Measurements from ENCODE around the gene RIPK1. TPM values are rescaled to one million over a fixed set of nuclear protein-coding genes. Genes with fewer than 3 reads are reported as not detected.

RIPK1 gene
- total RNA-seq, 1 donor from 2014 or later = 17.0 TPM

DNA sequence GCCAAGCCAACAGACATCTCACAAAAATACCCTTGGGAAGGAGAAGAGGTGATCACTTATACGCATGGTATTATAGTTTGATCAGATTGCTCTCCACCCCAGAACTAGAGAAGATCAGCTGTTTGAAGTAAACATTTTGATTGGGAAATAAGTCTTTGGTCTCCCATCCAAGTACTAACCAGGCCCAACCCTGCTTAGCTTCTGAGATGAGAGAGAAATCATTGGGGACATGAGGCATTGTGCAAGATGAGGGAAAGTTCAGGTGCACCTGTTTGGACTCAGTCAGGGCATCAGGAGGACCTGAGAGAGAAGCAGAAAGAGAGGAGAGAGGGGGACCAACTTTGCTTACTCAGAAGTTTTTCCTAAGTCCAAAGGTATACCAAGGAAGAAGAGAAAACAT is 11.4 kb downstream of the RIPK1 start:
- no peak overlapping the region for H3K4me3 Mint-ChIP-seq
- H3K27ac Mint-ChIP-seq = no peak overlapping the region
- peaks cover 16% of the 10 kb centered on the region for H3K4me1 Mint-ChIP-seq
- H3K9me3 Mint-ChIP-seq = no peaks in the 10 kb centered on the region
- intact Hi-C loops (cut with micrococcal nuclease) = no loop called here
- peaks cover 65% of the 10 kb centered on the region for H3K36me3 Mint-ChIP-seq (ENCODE audit: low read depth)
- no peaks in the 10 kb centered on the region for H3K27me3 Mint-ChIP-seq
- DNase-seq = no peak

GRCh38 chr6:3081960-3082359 is 13.7 kb downstream of the RIPK1 start:
- H3K36me3 Mint-ChIP-seq (ENCODE audit: low read depth) = peaks cover 79% of the 10 kb centered on the region
- no peaks in the 10 kb centered on the region for H3K9me3 Mint-ChIP-seq
- peaks cover under 1% of the 10 kb centered on the region for H3K4me1 Mint-ChIP-seq
- H3K27me3 Mint-ChIP-seq = no peaks in the 10 kb centered on the region
- intact Hi-C loops (cut with micrococcal nuclease) = no loop called here
- DNase-seq = no peak
- no peak overlapping the region for H3K27ac Mint-ChIP-seq
- no peak overlapping the region for H3K4me3 Mint-ChIP-seq

DNA sequence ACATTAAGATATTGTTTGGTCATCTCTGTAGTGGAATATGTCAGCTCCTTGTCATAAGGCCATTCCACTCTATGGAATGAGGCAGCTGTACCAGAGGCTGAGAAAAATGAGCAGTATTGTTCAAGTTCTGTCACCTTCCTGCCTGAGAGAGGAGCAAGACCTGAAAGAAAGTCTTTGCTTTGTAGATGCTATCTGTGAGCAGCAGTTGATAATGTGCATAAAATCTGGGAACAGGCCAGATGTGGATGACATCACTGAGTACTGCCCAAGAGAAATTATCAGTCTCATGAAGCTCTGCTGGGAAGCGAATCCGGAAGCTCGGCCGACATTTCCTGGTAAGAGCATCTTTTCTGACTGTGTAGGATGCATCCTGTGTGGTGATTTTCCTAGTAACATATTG is 16.8 kb downstream of the RIPK1 start:
- H3K36me3 Mint-ChIP-seq (ENCODE audit: low read depth) = peaks cover 74% of the 10 kb centered on the region
- intact Hi-C loops (cut with micrococcal nuclease) = no loop called here
- no peak overlapping the region for H3K27ac Mint-ChIP-seq

GRCh38 chr6:3086282-3086946 is 18.1 kb downstream of the RIPK1 start:
- Mint-ChIP-seq H3K9me3 (no peaks in the 10 kb centered on the region), H3K4me3 (no peak overlapping the region), H3K4me1 (peaks cover 8% of the 10 kb centered on the region), H3K27ac (no peak overlapping the region), H3K27me3 (no peaks in the 10 kb centered on the region), H3K36me3 (ENCODE audit: low read depth) (peaks cover 71% of the 10 kb centered on the region)
- no peak for DNase-seq
- intact Hi-C loops (cut with micrococcal nuclease) = no loop called here

More for the DNA sequence above, 16.8 kb downstream of the RIPK1 start:
- no peaks in the 10 kb centered on the region for H3K9me3 Mint-ChIP-seq
- H3K27me3 Mint-ChIP-seq = no peaks in the 10 kb centered on the region
- DNase-seq = no peak
- H3K4me3 Mint-ChIP-seq = no peak overlapping the region
- H3K4me1 Mint-ChIP-seq = peaks cover 8% of the 10 kb centered on the region

DNA sequence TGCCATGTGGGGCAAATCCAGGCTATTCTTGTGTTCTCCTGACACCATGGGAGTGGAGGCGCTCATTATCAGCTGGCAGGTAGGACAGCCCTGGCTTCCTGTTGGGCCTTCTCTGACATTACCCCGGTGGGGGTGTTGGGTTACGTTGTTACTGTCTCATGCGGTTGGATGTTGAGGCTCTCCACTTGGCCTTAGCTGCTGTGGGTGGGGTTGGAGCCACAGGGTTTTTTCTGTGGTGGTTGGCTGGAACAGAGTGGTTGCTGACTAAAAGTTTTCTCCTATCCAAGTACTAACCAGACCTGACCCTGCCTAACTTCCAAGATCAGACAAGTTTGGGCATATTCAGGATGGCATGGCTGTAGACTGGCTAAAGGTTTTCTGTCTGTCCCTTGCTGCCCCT is 20.2 kb downstream of the RIPK1 start:
- Mint-ChIP-seq H3K9me3 (no peaks in the 10 kb centered on the region), H3K36me3 (ENCODE audit: low read depth) (peaks cover 55% of the 10 kb centered on the region), H3K4me3 (no peak overlapping the region), H3K27ac (no peak overlapping the region), H3K27me3 (no peaks in the 10 kb centered on the region), H3K4me1 (peaks cover 8% of the 10 kb centered on the region)
- intact Hi-C loops (cut with micrococcal nuclease) = no loop called here
- no peak for DNase-seq

DNA sequence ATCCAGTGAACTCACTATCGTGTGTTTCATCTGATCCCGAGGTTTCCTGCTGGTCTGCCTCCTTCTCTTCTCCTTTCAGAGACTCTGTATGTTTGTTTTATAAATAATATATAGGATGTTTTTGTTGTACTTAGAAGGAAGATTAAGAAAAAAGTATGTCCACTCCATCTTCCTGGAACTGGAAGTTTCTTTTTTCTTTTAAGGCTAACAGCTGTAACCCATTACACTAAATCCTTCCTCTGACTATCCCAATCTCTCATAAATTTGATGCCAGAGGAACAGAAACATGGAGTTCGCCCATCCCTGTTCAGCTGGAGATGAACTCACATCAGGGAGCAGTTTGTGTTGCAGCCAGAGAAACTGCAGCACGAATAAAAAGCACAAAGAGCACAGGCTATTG is 20.7 kb downstream of the RIPK1 start:
- Mint-ChIP-seq H3K27me3 (no peaks in the 10 kb centered on the region), H3K36me3 (ENCODE audit: low read depth) (peaks cover 51% of the 10 kb centered on the region), H3K4me1 (peaks cover 8% of the 10 kb centered on the region), H3K9me3 (no peaks in the 10 kb centered on the region), H3K27ac (no peak overlapping the region), H3K4me3 (no peak overlapping the region)
- intact Hi-C loops (cut with micrococcal nuclease) = no loop called here
- DNase-seq = no peak

DNA sequence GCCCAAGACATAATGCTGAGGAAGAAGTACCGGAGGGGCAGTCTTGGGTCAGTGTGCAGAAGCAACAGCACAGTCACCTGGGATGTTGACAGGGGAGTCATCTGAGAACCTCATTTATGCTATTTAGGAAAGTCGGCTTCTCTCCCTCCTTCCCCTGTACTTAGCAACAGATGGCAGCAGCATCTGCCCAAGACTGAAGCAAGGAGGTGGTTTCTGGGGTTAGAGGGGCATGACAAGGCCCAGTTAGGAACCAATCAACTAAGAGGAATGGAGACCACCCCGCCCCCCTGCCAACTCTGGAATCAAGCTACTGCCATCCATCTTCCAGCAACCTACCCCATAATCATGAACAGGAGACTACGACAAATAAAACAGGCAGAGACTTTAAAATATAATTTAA is 21.7 kb downstream of the RIPK1 start:
- peaks cover 48% of the 10 kb centered on the region for H3K36me3 Mint-ChIP-seq (ENCODE audit: low read depth)
- no peaks in the 10 kb centered on the region for H3K9me3 Mint-ChIP-seq
- peaks cover 8% of the 10 kb centered on the region for H3K4me1 Mint-ChIP-seq
- no peak for DNase-seq
- no peaks in the 10 kb centered on the region for H3K27me3 Mint-ChIP-seq
- no peak overlapping the region for H3K27ac Mint-ChIP-seq
- intact Hi-C loops (cut with micrococcal nuclease) = no loop called here
- no peak overlapping the region for H3K4me3 Mint-ChIP-seq

DNA sequence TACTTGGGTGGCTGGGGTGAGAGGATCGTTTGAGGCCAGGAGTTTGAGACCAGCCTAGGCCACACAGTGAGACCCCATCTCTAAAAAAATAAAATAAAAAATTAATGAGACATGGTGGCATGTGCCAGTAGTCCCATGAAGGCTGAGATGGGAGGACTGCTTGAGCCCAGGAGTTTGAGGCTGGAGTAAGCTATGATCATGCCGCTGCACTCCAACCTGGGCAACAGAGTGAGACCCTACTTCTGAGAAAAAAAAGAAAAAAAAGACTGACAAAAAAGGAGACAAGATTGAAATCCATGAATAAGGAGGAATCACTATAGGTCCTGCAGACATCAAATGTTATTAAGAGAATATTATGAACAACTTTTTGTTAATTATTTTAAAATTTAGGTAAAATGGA is 26.5 kb downstream of the RIPK1 start:
- no peaks in the 10 kb centered on the region for H3K4me1 Mint-ChIP-seq
- H3K27ac Mint-ChIP-seq = no peak overlapping the region
- peaks cover 35% of the 10 kb centered on the region for H3K36me3 Mint-ChIP-seq (ENCODE audit: low read depth)

DNA sequence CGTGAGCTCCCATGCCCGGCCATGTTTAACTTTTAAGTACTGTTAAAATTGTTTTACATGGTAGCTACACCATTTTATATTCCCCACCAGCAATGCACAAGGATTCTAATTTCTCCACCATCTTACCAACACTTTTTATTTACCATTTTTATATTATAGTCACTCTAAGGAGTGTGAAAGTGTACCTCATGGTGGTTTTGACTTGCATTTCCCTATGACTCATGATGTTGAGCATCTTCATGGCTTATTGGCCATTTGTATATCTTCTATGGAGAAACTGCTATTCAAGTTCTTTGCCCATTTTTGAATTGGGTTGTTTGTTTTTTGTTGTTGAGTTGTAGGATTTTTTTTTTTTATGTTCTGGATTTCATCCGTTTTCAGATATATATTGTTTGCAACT is 34.6 kb downstream of the RIPK1 start:
- Mint-ChIP-seq H3K36me3 (ENCODE audit: low read depth) (peaks cover 61% of the 10 kb centered on the region), H3K4me1 (peaks cover 4% of the 10 kb centered on the region), H3K9me3 (no peaks in the 10 kb centered on the region), H3K4me3 (no peak overlapping the region), H3K27ac (no peak overlapping the region), H3K27me3 (no peaks in the 10 kb centered on the region)
- DNase-seq = no peak
- intact Hi-C loops (cut with micrococcal nuclease) = no loop called here

More for the DNA sequence above, 26.5 kb downstream of the RIPK1 start:
- DNase-seq = no peak
- H3K4me3 Mint-ChIP-seq = no peak overlapping the region
- intact Hi-C loops (cut with micrococcal nuclease) = no loop called here
- no peaks in the 10 kb centered on the region for H3K9me3 Mint-ChIP-seq
- no peaks in the 10 kb centered on the region for H3K27me3 Mint-ChIP-seq

- intact Hi-C loops (cut with micrococcal nuclease) = no loop called here
- no peak for DNase-seq
- peak overlapping the region; percentile 34 for H3K27ac Mint-ChIP-seq
- peaks cover 67% of the 10 kb centered on the region for H3K36me3 Mint-ChIP-seq (ENCODE audit: low read depth)
- H3K4me1 Mint-ChIP-seq = peaks cover 5% of the 10 kb centered on the region
- H3K27me3 Mint-ChIP-seq = no peaks in the 10 kb centered on the region
- no peak overlapping the region for H3K4me3 Mint-ChIP-seq
- H3K9me3 Mint-ChIP-seq = no peaks in the 10 kb centered on the region
These were observed 40.6 kb downstream of the RIPK1 start for GRCh38 chr6:3108746-3109414.

- intact Hi-C loops (cut with micrococcal nuclease) = no loop called here
- DNase-seq = no peak
- Mint-ChIP-seq H3K27me3 (no peaks in the 10 kb centered on the region), H3K4me1 (peaks cover 5% of the 10 kb centered on the region), H3K4me3 (no peak overlapping the region), H3K9me3 (no peaks in the 10 kb centered on the region), H3K27ac (no peak overlapping the region), H3K36me3 (ENCODE audit: low read depth) (peaks cover 64% of the 10 kb centered on the region)
These were observed 41.5 kb downstream of the RIPK1 start for GRCh38 chr6:3109761-3110160.

GRCh38 chr6:3114377-3114776 is 46.1 kb downstream of the RIPK1 start:
- Mint-ChIP-seq H3K36me3 (ENCODE audit: low read depth) (peaks cover 34% of the 10 kb centered on the region), H3K27ac (no peak overlapping the region), H3K27me3 (peaks cover under 1% of the 10 kb centered on the region), H3K9me3 (no peaks in the 10 kb centered on the region), H3K4me1 (peaks cover 12% of the 10 kb centered on the region), H3K4me3 (no peak overlapping the region)
- DNase-seq = no peak
- intact Hi-C loops (cut with micrococcal nuclease) = no loop called here

DNA sequence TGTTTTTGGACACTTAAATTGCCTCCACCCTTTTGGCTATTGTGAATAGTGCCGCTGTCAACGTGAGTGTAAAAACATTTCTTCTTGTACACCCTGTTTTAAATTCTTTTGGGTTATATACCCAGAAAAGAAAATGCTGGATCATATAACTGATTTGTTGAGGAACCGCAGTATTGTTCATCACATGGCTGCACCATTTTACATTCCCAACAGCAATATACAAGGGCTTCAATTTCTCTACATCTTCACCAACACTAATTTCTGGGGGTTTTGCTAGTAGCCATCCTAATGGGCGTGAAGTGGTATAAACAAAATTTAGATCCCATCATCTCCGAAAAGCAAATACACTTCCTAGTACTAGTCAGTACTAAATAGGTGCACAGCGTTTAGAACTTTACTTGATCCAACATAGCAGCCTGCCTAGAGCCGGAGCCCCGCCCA is 49.6 kb downstream of the RIPK1 start:
- no peaks in the 10 kb centered on the region for H3K9me3 Mint-ChIP-seq
- peaks cover 3% of the 10 kb centered on the region for H3K27me3 Mint-ChIP-seq
- peaks cover 14% of the 10 kb centered on the region for H3K4me1 Mint-ChIP-seq
- H3K36me3 Mint-ChIP-seq (ENCODE audit: low read depth) = peaks cover 15% of the 10 kb centered on the region
- H3K27ac Mint-ChIP-seq = peak overlapping the region; percentile 91
- intact Hi-C loops (cut with micrococcal nuclease) = loop anchor here (1.0 to 5.0 kb wide), 6 partner anchors 39 to 904 kb away; partner anchors contain the start of genes NQO2, PSMG4 and TUBB2A
- no peak for DNase-seq
- H3K4me3 Mint-ChIP-seq = peak overlapping the region; percentile 89

DNA sequence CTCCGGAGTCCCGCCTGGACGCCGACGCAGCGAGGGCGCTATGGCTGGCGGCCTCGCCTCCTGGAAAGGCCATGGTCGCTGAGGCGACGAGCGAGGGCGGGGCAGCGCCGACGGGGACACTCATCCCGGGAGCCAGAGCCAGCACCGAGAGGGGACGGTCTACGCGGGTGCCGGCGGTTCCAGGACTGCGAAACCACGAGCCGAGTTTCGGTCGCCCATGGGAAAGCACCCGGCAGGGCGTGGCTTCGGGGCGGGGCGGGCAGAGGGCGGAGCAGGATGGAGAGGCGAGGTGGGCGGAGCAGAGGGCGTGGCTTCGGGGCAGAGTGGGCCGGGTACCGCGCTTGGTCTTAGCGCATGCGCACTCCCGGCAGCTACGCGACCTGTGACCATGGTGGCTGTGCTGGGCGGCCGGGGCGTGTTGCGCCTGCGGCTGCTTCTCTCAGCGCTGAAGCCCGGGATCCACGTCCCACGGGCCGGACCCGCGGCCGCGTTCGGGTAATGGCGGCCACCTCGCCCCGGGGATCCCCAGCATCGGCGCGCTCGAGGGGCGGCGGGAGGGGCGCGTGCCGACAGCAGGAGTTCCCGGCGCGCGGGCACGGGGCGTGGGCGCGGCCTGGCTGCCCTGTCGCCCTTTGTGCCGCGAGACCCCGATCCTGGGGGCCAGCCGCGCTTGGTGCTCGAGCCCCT is 50.2 kb downstream of the RIPK1 start, which contains the start of gene BPHL:
Gene BPHL (plus strand): TSS at position 359 of the 687 bp plus-strand sequence. CDS start 30 bp downstream, at position 389.
- Mint-ChIP-seq H3K27ac (peak within 1 kb of the TSS; percentile 91), H3K36me3 (ENCODE audit: low read depth) (peaks cover 12% of the 10 kb centered on the region), H3K27me3 (peaks cover 3% of the 10 kb centered on the region), H3K4me3 (peak within 1 kb of the TSS; percentile 89), H3K9me3 (no peaks in the 10 kb centered on the region), H3K4me1 (peaks cover 14% of the 10 kb centered on the region)
- DNase-seq = peak; percentile 100
- intact Hi-C loops (cut with micrococcal nuclease) = loop anchor here (1.0 to 5.0 kb wide), 6 partner anchors 39 to 904 kb away; partner anchors contain the start of genes NQO2, PSMG4 and TUBB2A

Measured in activated CD4-positive, alpha-beta T cell treated with anti-CD3 and anti-CD28 coated beads, Interleukin-2, amount 10 ng/mL, durations not matched to agents 24 days and 14 days (primary cell).